Osteoblast (primary cell): Measurements from ENCODE around the gene ITLN2. TPM values are rescaled to one million over a fixed set of nuclear protein-coding genes. Genes with fewer than 3 reads are reported as not detected.

ENCODE experiments used
- DNase-seq: peaks from one replicate; pipeline ENCODE4 v3.0.0; 2011; ENCODE audit warnings: low spot score, mixed read lengths; ENCODE audit not compliant: insufficient read length; ENCODE audit errors: missing footprints
- H2AFZ ChIP-seq: 2 replicates; pipeline ENCODE4 v1.6.0; 2011; ENCODE audit warnings: mild to moderate bottlenecking, low read length
- H3K27ac ChIP-seq: 2 replicates; pipeline ENCODE4 v1.5.1; 2011; ENCODE audit warnings: mild to moderate bottlenecking, low read depth, low read length, moderate library complexity
- H3K27me3 ChIP-seq: 2 replicates; pipeline ENCODE4 v1.6.0; 2012; ENCODE audit warnings: mild to moderate bottlenecking, control low read depth, inconsistent platforms, low read length, moderate library complexity; ENCODE audit not compliant: insufficient read depth
- H3K36me3 ChIP-seq: 2 replicates; pipeline ENCODE4 v1.5.1; 2011; ENCODE audit warnings: mild to moderate bottlenecking, low read length, control low read depth, moderate library complexity; ENCODE audit not compliant: insufficient read depth
- H3K4me1 ChIP-seq: 2 replicates; pipeline ENCODE4 v1.5.1; 2011; ENCODE audit warnings: mild to moderate bottlenecking, low read length, control low read depth, moderate library complexity; ENCODE audit not compliant: insufficient read depth
- H3K4me2 ChIP-seq: 2 replicates; pipeline ENCODE4 v1.6.0; 2011; ENCODE audit warnings: mild to moderate bottlenecking, low read length; ENCODE audit not compliant: insufficient read depth
- H3K4me3 ChIP-seq: fragments of 200-600 bp; sonication (generic); 3 replicates; pipeline ENCODE4 v1.5.1; 2012; ENCODE audit warnings: mild to moderate bottlenecking, low read length, inconsistent platforms; ENCODE audit not compliant: insufficient read depth
- H3K79me2 ChIP-seq: 2 replicates; pipeline ENCODE4 v1.6.0; 2012; ENCODE audit warnings: mild to moderate bottlenecking, low read length, control low read depth, inconsistent platforms; ENCODE audit not compliant: insufficient read depth
- H3K9me3 ChIP-seq: 2 replicates; pipeline ENCODE4 v1.5.1; 2011; ENCODE audit warnings: low read depth, low read length, control low read depth
- H4K20me1 ChIP-seq: 2 replicates; pipeline ENCODE4 v1.6.0; 2012; ENCODE audit warnings: mild to moderate bottlenecking, low read length, control low read depth; ENCODE audit not compliant: insufficient read depth
- total RNA-seq: library from RNA; depleted of rRNA; stranded (reverse); fragments of >200 nt; gene quantifications from 2 replicates; pipeline ENCODE4 v1.2.3, GENCODE V29; 2012
- TF ChIP-seq, protein P1 (sequence below): IDR thresholded peaks from 2 replicates; pipeline ENCODE4 v1.5.1; 2011; ENCODE audit warnings: mild to moderate bottlenecking, low read depth, low read length, moderate library complexity; ENCODE audit errors: extremely low read depth

ITLN2 gene
- total RNA-seq, 1 donor, result not detected

DNA sequence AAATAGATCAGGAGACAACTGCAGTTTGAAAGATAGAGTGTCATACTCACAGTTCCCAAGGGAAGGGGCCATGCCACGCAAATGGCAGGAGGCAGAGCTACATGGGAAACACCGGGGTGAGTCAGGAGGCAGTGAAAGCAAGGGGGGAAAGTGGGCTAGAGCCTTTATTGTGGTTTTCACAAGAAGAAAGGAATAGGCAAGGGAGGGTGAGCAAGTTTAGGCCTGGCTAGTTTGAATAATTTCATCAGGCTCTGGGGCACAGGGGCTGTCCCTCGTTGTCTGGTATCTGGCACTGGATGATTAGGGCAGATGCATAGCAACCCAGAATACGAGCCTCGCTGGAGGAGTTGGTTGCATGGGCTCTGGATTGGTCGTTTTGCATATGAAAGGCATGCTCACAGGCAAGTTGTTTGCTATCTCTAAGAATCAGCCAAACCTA, 17.0 kb upstream of the ITLN2 start:
- H3K9me3 ChIP-seq, result no peaks in the 10 kb centered on the region
- H3K27ac ChIP-seq, result no peak overlapping the region
- H3K4me1 ChIP-seq, result no peaks in the 10 kb centered on the region
- H3K4me2 ChIP-seq, result no peak overlapping the region
- H3K79me2 ChIP-seq, result no peaks in the 10 kb centered on the region
- no peaks in the 10 kb centered on the region for H3K27me3 ChIP-seq
- no peaks in the 10 kb centered on the region for H3K36me3 ChIP-seq
- H2AFZ ChIP-seq, result no peak overlapping the region
- TF ChIP-seq, protein P1, sequence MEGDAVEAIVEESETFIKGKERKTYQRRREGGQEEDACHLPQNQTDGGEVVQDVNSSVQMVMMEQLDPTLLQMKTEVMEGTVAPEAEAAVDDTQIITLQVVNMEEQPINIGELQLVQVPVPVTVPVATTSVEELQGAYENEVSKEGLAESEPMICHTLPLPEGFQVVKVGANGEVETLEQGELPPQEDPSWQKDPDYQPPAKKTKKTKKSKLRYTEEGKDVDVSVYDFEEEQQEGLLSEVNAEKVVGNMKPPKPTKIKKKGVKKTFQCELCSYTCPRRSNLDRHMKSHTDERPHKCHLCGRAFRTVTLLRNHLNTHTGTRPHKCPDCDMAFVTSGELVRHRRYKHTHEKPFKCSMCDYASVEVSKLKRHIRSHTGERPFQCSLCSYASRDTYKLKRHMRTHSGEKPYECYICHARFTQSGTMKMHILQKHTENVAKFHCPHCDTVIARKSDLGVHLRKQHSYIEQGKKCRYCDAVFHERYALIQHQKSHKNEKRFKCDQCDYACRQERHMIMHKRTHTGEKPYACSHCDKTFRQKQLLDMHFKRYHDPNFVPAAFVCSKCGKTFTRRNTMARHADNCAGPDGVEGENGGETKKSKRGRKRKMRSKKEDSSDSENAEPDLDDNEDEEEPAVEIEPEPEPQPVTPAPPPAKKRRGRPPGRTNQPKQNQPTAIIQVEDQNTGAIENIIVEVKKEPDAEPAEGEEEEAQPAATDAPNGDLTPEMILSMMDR, result no peak
- H3K4me3 ChIP-seq, result no peak overlapping the region
- DNase-seq, result peak; percentile 17
- H4K20me1 ChIP-seq, result no peaks in the 10 kb centered on the region

DNA sequence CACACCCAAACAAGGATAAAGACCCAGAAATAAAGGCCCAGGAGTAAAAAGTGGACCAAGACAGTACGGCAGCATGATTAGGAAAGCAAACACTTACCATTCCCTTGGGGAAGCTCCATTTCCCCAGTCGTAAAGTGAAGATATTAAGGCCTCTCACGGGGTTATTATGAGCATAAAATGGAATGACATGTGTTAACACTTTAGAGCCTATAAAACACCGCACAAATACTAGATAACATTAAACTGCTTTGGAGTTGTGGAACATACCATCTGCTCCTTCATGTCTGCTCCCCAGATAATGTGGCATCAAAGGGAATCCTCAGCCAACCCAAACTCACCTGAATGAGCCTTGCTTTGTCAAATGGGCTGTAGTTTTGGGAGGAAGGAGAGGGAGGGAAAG, 8.9 kb upstream of the ITLN2 start:
- no peak for DNase-seq
- no peaks in the 10 kb centered on the region for H3K36me3 ChIP-seq

GRCh38 chr1:160961419-160961818, 6.8 kb upstream of the ITLN2 start:
- H3K27ac ChIP-seq, result no peak overlapping the region
- H4K20me1 ChIP-seq, result no peaks in the 10 kb centered on the region
- H3K4me1 ChIP-seq, result no peaks in the 10 kb centered on the region
- no peak overlapping the region for H3K4me2 ChIP-seq
- H3K27me3 ChIP-seq, result no peaks in the 10 kb centered on the region
- no peak overlapping the region for H3K4me3 ChIP-seq
- DNase-seq, result no peak
- TF ChIP-seq, protein P1, result no peak
- no peaks in the 10 kb centered on the region for H3K79me2 ChIP-seq
- no peaks in the 10 kb centered on the region for H3K36me3 ChIP-seq
- H3K9me3 ChIP-seq, result no peaks in the 10 kb centered on the region
- no peak overlapping the region for H2AFZ ChIP-seq

More for the DNA sequence above, 8.9 kb upstream of the ITLN2 start:
- Histone ChIP-seq H3K27ac (no peak overlapping the region), H3K79me2 (no peaks in the 10 kb centered on the region), H3K4me1 (no peaks in the 10 kb centered on the region), H3K9me3 (no peaks in the 10 kb centered on the region), H3K27me3 (no peaks in the 10 kb centered on the region), H3K4me2 (no peak overlapping the region), H2AFZ (no peak overlapping the region), H4K20me1 (no peaks in the 10 kb centered on the region), H3K4me3 (no peak overlapping the region)
- TF ChIP-seq, protein P1, result no peak

DNA sequence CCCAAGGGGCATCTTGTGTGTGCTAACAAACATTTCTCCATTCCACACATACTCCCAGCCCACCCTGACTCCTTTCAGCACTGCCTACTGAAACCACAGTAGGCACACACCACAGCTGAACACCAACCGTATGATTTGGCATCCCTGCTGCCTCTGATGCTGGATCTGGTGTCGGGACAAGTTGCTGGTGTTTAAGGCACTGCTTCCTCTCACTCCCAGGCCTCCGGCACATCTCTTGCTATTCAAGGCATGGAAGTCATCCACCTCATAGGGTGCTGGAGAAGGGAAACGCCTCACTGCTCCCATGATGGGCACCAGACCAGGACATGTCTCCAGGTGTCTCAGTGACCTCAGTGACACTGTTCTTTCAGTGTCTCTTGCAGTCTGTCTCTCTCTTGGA, 2.4 kb upstream of the ITLN2 start:
- H3K9me3 ChIP-seq, result no peaks in the 10 kb centered on the region
- H2AFZ ChIP-seq, result no peak overlapping the region
- H3K4me3 ChIP-seq, result no peak overlapping the region
- DNase-seq, result no peak
- no peak overlapping the region for H3K27ac ChIP-seq
- no peaks in the 10 kb centered on the region for H4K20me1 ChIP-seq
- peaks cover 6% of the 10 kb centered on the region for H3K27me3 ChIP-seq
- TF ChIP-seq, protein P1, result no peak
- no peaks in the 10 kb centered on the region for H3K4me1 ChIP-seq
- H3K4me2 ChIP-seq, result no peak overlapping the region
- H3K36me3 ChIP-seq, result no peaks in the 10 kb centered on the region
- H3K79me2 ChIP-seq, result no peaks in the 10 kb centered on the region
